ENCODE data around the gene SEMA4D. TPM values are rescaled to one million over a fixed set of nuclear protein-coding genes. Genes with fewer than 3 reads are reported as not detected.

SEMA4D gene
- total and polyA plus RNA-seq, 7 donors = 1.4 to 35.1 (median 4.6) TPM

GRCh38 chr9:89530726-89531125 lies 32.8 kb upstream of the SEMA4D start:
- Histone ChIP-seq H3K4me1 (no peaks in the 10 kb centered on the region), H3K27ac (no peak overlapping the region), H3K4me3 (no peak overlapping the region), H3K36me3 (no peaks in the 10 kb centered on the region), H3K27me3 (no peaks in the 10 kb centered on the region), H3K9me3 (no peaks in the 10 kb centered on the region)
- no peak for TF ChIP-seq CTCF (IDR thresholded peaks at IDR 0.05)
- TF ChIP-seq POLR2A (IDR thresholded peaks at IDR 0.05) = no peak
- no peak for TF ChIP-seq POLR2AphosphoS5 (IDR thresholded peaks at IDR 0.05)
- TF ChIP-seq EP300 (IDR thresholded peaks at IDR 0.05) = no peak
- DNase-seq = no peak
- intact Hi-C loops (cut with DNase I) = no loop called here
- 56 to 69% methylated on average over 6 of the region's 6 CpGs for WGBS, 2 donors

GRCh38 chr9:89529243-89530035 lies 31.5 kb upstream of the SEMA4D start:
- intact Hi-C loops (cut with DNase I) = no loop called here
- no peaks in the 10 kb centered on the region for H3K27me3 ChIP-seq
- H3K4me1 ChIP-seq = no peaks in the 10 kb centered on the region
- no peak overlapping the region for H3K4me3 ChIP-seq
- no peaks in the 10 kb centered on the region for H3K9me3 ChIP-seq
- H3K36me3 ChIP-seq = no peaks in the 10 kb centered on the region
- 62 to 90% methylated on average over 5 of the region's 5 CpGs for WGBS, 2 donors
- H3K27ac ChIP-seq = no peak overlapping the region
- TF ChIP-seq POLR2A (IDR thresholded peaks at IDR 0.05) (no peak), POLR2AphosphoS5 (IDR thresholded peaks at IDR 0.05) (no peak), CTCF (IDR thresholded peaks at IDR 0.05) (no peak), EP300 (IDR thresholded peaks at IDR 0.05) (no peak)
- DNase-seq = no peak

- intact Hi-C loops (cut with DNase I) = no loop called here
- Histone ChIP-seq H3K9me3 (no peaks in the 10 kb centered on the region), H3K4me1 (no peaks in the 10 kb centered on the region), H3K27me3 (no peaks in the 10 kb centered on the region), H3K27ac (no peak overlapping the region), H3K4me3 (no peak overlapping the region), H3K36me3 (no peaks in the 10 kb centered on the region)
- TF ChIP-seq POLR2A (IDR thresholded peaks at IDR 0.05) = no peak
- TF ChIP-seq CTCF (IDR thresholded peaks at IDR 0.05) = no peak
- no peak for TF ChIP-seq POLR2AphosphoS5 (IDR thresholded peaks at IDR 0.05)
- DNase-seq = no peak
- 26 to 62% methylated on average over 6 of the region's 6 CpGs for WGBS, 2 donors
Observed at GRCh38 chr9:89528540-89528939, 30.6 kb upstream of the SEMA4D start.

- DNase-seq = no peak
- intact Hi-C loops (cut with DNase I) = no loop called here
- WGBS, 2 donors = 94 to 98% methylated on average over 5 of the region's 5 CpGs
Observed at GRCh38 chr9:89528131-89528530, 30.2 kb upstream of the SEMA4D start.

More at GRCh38 chr9:89528131-89528530, 30.2 kb upstream of the SEMA4D start:
- Histone ChIP-seq H3K27me3 (no peaks in the 10 kb centered on the region), H3K27ac (no peak overlapping the region), H3K4me3 (no peak overlapping the region), H3K9me3 (no peaks in the 10 kb centered on the region), H3K4me1 (no peaks in the 10 kb centered on the region), H3K36me3 (no peaks in the 10 kb centered on the region)
- TF ChIP-seq POLR2AphosphoS5 (IDR thresholded peaks at IDR 0.05) = no peak
- no peak for TF ChIP-seq EP300 (IDR thresholded peaks at IDR 0.05)
- TF ChIP-seq POLR2A (IDR thresholded peaks at IDR 0.05) = no peak
- TF ChIP-seq CTCF (IDR thresholded peaks at IDR 0.05) = no peak
